Eye (tissue), 1 donor: Measurements from ENCODE around the gene AACS.
"Not testable (repeated sequence)": the region's sequence is repeated elsewhere in the genome, so short reads cannot be mapped to it uniquely, and the experiment has no call there.

ENCODE experiments used
- DNase-seq: peaks from one replicate; pipeline ENCODE4 v3.0.0-alpha.2; 2015

AACS gene

GRCh38 chr12:125092872-125093680, 27.8 kb downstream of the AACS start:
- DNase-seq, result peak; percentile 42

- no peak for DNase-seq
Observed at GRCh38 chr12:125093681-125094330, 28.6 kb downstream of the AACS start.

GRCh38 chr12:125096894-125097293, 31.7 kb downstream of the AACS start:
- no peak for DNase-seq

GRCh38 chr12:125097427-125097826, 32.2 kb downstream of the AACS start:
- no peak for DNase-seq

GRCh38 chr12:125098676-125099408, 33.6 kb downstream of the AACS start:
- no peak for DNase-seq

- DNase-seq, result no peak
Observed at GRCh38 chr12:125099409-125099782, 34.2 kb downstream of the AACS start.

GRCh38 chr12:125100551-125101434, 35.6 kb downstream of the AACS start:
- DNase-seq, result no peak

- no peak for DNase-seq
Observed at GRCh38 chr12:125104982-125105381, 39.7 kb downstream of the AACS start.

GRCh38 chr12:125105600-125105999, 40.4 kb downstream of the AACS start:
- no peak for DNase-seq

- no peak for DNase-seq
Observed at GRCh38 chr12:125110641-125111360, 45.6 kb downstream of the AACS start.

GRCh38 chr12:125111403-125111802, 46.2 kb downstream of the AACS start:
- no peak for DNase-seq

GRCh38 chr12:125112614-125113013, 47.4 kb downstream of the AACS start:
- not testable (repeated sequence) for DNase-seq

GRCh38 chr12:125113263-125113662, 48.0 kb downstream of the AACS start:
- no peak for DNase-seq

GRCh38 chr12:125113789-125114188, 48.6 kb downstream of the AACS start:
- DNase-seq, result no peak

GRCh38 chr12:125114365-125115141, 49.3 kb downstream of the AACS start:
- DNase-seq, result no peak

- DNase-seq, result no peak
Observed at GRCh38 chr12:125120566-125120965, 55.3 kb downstream of the AACS start.

GRCh38 chr12:125121106-125121505, 55.9 kb downstream of the AACS start:
- DNase-seq, result no peak

GRCh38 chr12:125122668-125123067, 57.4 kb downstream of the AACS start:
- no peak for DNase-seq

GRCh38 chr12:125124320-125124966, 59.2 kb downstream of the AACS start:
- DNase-seq, result no peak

- no peak for DNase-seq
Observed at GRCh38 chr12:125125271-125125670, 60.0 kb downstream of the AACS start.
